CD4-positive, alpha-beta T cell treated with Interleukin-6 for 4 hours (primary cell): ENCODE results near the gene CPM.
"Not testable (repeated sequence)": the region's sequence is repeated elsewhere in the genome, so short reads cannot be mapped to it uniquely, and the experiment has no call there.

ENCODE experiments used
- DNase-seq: peaks from one replicate; pipeline ENCODE4 v3.0.0-alpha.2; 2020; ENCODE audit warnings: mixed read lengths

The CPM gene

GRCh38 chr12:68823696-68824095 is 109.3 kb downstream of the CPM start:
- DNase-seq: no peak

- no peak for DNase-seq
These were observed 111.4 kb downstream of the CPM start for GRCh38 chr12:68821357-68822188.

- not testable (repeated sequence) for DNase-seq
These were observed 113.5 kb downstream of the CPM start for GRCh38 chr12:68819481-68819880.

DNA sequence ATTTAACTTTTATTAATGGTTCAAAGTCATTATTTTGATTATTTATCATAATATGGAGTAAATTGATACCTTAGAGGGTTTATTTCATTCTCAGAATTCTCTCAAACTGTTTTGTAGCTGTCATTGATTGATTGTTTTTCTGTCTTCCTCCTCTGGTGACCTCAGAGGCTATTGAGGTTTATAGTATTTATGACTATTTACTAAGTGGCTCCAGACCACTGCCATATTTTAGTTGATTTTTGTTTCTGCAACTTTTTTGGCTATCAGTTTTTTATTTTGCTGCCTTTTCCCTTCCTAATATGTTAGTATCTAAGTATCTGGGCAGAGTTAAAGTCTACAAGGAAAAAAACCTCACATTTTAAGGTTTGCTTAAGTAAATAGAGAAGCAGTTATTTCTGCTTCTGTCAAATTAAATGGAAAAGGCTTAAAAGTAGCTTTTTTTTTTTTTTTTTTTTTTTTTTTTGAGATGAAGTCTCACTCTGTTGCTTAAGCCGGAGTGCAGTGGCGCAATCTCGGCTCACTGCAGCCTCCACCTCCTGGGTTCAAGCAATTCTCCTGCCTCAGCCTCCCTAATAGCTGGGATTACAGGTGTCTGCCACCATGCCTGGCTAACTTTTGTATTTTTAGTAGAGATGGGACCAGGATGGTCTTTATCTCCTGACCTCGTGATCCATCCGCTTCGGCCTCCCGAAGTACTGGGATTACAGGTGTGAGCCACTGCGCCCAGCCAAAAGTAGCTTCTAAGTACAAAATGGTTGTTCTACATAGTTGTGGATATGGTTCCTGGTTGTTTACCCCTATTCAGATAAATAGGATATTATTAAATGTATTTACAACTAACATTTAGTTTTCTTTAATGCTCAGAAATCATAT is 116.8 kb downstream of the CPM start:
- DNase-seq: no peak

DNA sequence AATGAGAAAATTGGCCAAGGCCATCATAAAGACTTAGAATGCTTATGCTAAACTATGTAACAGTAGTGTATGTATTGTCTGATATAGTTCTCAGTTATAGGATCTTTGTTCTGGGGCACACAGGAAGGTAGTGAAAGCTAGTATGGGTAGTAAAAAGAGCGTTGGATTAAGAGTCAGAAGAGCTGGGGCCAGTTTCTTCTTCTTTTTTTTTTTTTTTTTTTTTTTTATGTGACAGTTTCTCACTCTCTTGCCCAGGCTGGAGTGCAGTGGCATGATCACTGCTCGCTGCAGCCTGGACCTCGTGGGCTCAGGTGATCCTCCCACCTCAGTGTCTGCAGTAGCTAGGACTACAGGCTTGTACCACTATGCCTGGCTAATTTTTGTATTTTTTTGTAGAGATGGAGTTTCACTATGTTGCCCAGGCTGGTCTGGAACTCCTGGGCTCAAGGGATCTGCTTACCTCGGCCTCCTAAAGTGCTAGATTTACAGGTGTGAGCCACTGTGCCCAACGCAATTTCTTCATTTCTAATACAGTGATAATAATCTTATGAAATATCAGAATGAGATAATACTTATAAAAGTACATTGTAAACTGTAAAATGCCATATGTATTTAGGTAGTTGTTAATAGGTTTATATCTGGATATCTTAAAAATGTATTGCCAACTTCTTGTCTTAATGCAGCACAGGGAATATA is 117.6 kb downstream of the CPM start:
- DNase-seq: no peak

DNA sequence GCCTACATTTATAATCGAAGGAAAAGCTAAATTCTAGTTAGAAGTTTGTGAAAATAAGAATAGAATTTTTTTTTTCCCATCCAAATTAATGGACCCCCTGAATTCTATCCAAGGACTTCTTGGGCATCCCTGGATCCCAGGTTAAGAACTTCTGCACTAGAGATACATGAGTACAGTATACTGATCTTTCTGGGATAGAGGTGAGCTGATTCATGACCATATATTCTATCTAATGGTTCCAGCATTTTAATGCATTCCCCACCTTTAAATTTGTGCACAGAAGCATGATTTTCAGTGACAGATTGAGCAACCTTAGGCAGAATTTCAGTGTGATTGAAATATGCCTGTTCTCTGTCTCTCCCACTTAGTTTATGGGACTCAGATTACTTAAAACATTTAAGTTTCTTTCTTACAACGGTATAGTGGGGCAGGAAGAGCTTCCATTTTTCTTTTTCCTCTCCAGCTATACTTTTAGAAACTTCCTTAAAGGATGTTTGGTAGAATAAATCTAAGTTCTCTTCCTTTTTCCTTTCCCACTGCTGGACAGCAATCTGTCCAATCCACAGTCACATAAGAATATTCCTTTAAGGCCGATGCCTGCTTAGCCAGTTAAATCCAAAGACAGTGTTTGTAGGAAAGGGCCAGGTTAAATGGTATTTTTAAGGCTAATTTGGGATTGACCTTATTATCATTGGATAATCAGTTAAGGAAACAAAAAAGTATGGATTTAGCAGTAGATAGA is 118.3 kb downstream of the CPM start:
- no peak for DNase-seq

- no peak for DNase-seq
These were observed 119.8 kb downstream of the CPM start for GRCh38 chr12:68813242-68813593.

- no peak for DNase-seq
These were observed 120.3 kb downstream of the CPM start for GRCh38 chr12:68812553-68813241.

- not testable (repeated sequence) for DNase-seq
These were observed 121.4 kb downstream of the CPM start for GRCh38 chr12:68811573-68811972.

- not testable (repeated sequence) for DNase-seq
These were observed 123.0 kb downstream of the CPM start for GRCh38 chr12:68810027-68810389.

DNA sequence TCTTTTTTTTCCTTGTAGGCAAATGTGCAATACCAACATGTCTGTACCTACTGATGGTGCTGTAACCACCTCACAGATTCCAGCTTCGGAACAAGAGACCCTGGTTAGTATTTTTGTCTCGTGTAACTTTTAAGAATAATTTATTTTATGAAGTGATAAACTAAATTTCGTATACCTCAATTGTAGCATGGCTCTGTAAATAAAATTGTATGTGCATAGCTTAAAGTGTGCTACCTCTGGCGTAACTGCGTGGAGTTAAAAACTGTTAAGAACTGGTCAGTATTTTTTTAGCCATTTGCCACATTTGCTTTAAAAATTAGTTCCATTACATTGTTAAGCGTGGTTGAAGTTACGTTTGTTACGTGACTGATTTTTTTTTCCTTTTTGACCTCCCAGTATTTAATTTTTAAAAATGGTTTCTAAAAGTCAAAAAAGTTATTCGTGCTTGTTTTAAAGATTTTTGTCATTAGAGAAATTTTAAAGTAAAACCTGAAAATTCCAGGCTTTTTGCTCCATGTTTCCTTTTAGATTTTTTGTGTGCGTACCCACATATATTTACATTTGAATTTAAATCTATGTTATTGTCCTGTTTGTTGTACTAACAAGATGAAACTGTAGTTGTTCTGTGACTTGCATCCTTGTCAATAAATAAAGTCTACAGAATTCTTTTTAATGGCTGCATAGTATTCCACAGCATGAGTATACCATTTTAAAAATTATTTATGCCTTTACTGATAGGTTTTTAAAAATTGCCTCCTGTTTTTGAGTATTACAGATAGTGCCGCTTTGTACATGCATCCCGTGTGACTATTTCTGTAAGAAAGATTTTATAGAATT is 123.6 kb downstream of the CPM start:
- no peak for DNase-seq

DNA sequence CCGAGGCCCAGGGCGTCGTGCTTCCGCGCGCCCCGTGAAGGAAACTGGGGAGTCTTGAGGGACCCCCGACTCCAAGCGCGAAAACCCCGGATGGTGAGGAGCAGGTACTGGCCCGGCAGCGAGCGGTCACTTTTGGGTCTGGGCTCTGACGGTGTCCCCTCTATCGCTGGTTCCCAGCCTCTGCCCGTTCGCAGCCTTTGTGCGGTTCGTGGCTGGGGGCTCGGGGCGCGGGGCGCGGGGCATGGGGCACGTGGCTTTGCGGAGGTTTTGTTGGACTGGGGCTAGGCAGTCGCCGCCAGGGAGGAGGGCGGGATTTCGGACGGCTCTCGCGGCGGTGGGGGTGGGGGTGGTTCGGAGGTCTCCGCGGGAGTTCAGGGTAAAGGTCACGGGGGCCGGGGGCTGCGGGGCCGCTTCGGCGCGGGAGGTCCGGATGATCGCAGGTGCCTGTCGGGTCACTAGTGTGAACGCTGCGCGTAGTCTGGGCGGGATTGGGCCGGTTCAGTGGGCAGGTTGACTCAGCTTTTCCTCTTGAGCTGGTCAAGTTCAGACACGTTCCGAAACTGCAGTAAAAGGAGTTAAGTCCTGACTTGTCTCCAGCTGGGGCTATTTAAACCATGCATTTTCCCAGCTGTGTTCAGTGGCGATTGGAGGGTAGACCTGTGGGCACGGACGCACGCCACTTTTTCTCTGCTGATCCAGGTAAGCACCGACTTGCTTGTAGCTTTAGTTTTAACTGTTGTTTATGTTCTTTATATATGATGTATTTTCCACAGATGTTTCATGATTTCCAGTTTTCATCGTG is 124.4 kb downstream of the CPM start:
- DNase-seq: peak; percentile 40

DNA sequence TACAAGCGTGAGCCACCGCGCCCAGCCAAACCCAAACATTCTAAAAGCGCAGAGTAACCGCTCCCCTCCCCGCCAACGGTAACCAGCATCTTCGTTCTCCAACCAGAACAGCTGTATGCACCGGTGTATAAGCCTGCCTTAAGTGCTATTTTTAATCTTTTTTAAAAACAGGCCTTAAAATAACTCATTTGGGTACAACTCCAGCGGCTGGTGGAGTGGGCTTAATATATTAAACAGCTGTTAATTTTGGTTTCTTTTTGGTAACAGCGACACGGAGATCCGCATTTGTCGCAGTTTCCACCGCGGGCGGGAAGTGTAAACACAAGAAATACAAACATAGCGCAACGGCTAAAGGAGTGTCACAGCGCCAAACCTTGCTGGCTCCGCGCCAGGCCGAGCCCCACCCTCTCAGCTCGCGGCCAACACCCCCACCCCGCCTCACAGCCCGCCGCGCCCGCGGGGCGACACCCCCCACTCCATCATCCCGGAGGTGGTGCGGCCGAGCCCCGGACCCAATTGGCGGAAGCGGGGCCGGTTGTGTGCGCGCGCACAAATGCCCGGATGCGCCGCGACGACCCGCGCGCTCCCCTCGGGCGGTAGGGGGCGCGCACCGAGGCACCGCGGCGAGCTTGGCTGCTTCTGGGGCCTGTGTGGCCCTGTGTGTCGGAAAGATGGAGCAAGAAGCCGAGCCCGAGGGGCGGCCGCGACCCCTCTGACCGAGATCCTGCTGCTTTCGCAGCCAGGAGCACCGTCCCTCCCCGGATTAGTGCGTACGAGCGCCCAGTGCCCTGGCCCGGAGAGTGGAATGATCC is 125.2 kb downstream of the CPM start, which contains the start of gene MDM2:
Gene MDM2 (plus strand): TSS at position 602 of the 812 bp plus-strand sequence. CDS start 301 bp downstream, outside the sequence.
- peak; percentile 95 for DNase-seq

GRCh38 chr12:68807274-68807575 is 125.7 kb downstream of the CPM start:
- DNase-seq: not testable (repeated sequence)

- no peak for DNase-seq
These were observed 126.3 kb downstream of the CPM start for GRCh38 chr12:68806488-68807237.

DNA sequence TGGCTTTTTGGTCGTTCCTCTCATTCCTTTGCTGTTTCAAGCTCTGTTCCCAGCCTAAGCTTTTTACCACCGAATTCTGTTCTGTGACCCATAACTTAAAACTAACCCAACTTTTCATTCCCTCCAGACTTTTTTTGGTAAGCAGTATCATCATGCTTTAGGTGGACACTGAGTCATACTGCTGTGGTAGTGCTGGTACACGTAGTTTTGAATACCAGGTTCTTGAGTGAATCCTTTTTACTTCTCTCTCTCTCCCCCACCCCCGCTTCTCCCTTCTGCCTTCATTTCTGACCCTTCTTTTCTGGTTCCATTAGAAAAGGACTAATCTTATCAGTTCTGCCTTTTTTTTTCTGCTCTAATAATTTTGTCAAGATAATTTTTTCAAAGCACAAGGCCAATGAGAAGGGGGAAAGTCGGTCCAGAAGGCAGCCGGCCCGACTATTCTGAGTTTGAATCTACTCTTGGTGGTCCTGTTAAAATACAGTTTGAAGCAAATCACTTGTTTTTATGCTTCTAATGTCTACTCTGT is 127.3 kb downstream of the CPM start:
- DNase-seq: no peak

- DNase-seq: no peak
These were observed 128.0 kb downstream of the CPM start for GRCh38 chr12:68804657-68805591.
